Pons (tissue), 1 donor: Measurements from ENCODE around the gene URM1.
A peak's percentile ranks its signal among the peaks of the same experiment; 100 is the strongest.
"Not testable (repeated sequence)": the region's sequence is repeated elsewhere in the genome, so short reads cannot be mapped to it uniquely, and the experiment has no call there.

ENCODE experiments used
- DNase-seq: peaks from one replicate; pipeline ENCODE4 v3.0.0-alpha.2; 2016; ENCODE audit warnings: low spot score

URM1 gene

GRCh38 chr9:128409450-128409849, 38.3 kb downstream of the URM1 start:
- no peak for DNase-seq

GRCh38 chr9:128409978-128410377, 38.8 kb downstream of the URM1 start:
- DNase-seq, result peak; percentile 79

GRCh38 chr9:128411364-128412119, 40.4 kb downstream of the URM1 start:
- DNase-seq, result no peak

GRCh38 chr9:128412120-128412790, 41.1 kb downstream of the URM1 start:
- DNase-seq, result peak; percentile 94

GRCh38 chr9:128413728-128414127, 42.6 kb downstream of the URM1 start:
- not testable (repeated sequence) for DNase-seq

- no peak for DNase-seq
These were observed 43.3 kb downstream of the URM1 start for GRCh38 chr9:128414461-128414860.

GRCh38 chr9:128415281-128415680, 44.1 kb downstream of the URM1 start:
- DNase-seq, result no peak

- DNase-seq, result no peak
These were observed 44.8 kb downstream of the URM1 start for GRCh38 chr9:128416014-128416413.

GRCh38 chr9:128416432-128417019, 45.4 kb downstream of the URM1 start:
- no peak for DNase-seq

GRCh38 chr9:128419061-128419925, 48.1 kb downstream of the URM1 start:
- peak; percentile 51 for DNase-seq

GRCh38 chr9:128420060-128420650, 49.0 kb downstream of the URM1 start:
- DNase-seq, result peak; percentile 68

GRCh38 chr9:128420651-128421481, 49.7 kb downstream of the URM1 start, which contains the start of gene CERCAM:
CERCAM (plus strand) TSS chr9:128420857; CDS start chr9:128420878, 21 bp downstream.
- no peak for DNase-seq

- DNase-seq, result no peak
These were observed 50.4 kb downstream of the URM1 start for GRCh38 chr9:128421482-128421996.

GRCh38 chr9:128422022-128422782, 51.0 kb downstream of the URM1 start:
- DNase-seq, result not testable (repeated sequence)

- no peak for DNase-seq
These were observed 51.6 kb downstream of the URM1 start for GRCh38 chr9:128422783-128423150.

- not testable (repeated sequence) for DNase-seq
These were observed 52.2 kb downstream of the URM1 start for GRCh38 chr9:128423356-128423755.

- no peak for DNase-seq
These were observed 53.1 kb downstream of the URM1 start for GRCh38 chr9:128424268-128424780.

GRCh38 chr9:128428644-128429512, 57.7 kb downstream of the URM1 start:
- DNase-seq, result no peak
